GM13976 (cell line): Measurements from ENCODE around the gene JAML.

Experiments
- DNase-seq: peaks from one replicate; pipeline ENCODE4 v3.0.0; 2012; ENCODE audit warnings: low spot score
- CTCF ChIP-seq: IDR thresholded peaks from 2 replicates; pipeline ENCODE4 v1.5.1; 2012; ENCODE audit warnings: borderline replicate concordance, mild to moderate bottlenecking; ENCODE audit not compliant: insufficient read depth; ENCODE audit errors: extremely low read depth, missing control alignments, control extremely low read depth
- in situ Hi-C: fragments of 300-500 bp; cut with MboI; formaldehyde crosslinking; loops from one replicate; pipeline ENCODE4 v1.12.0; 2022; ENCODE audit warnings: low sequenced_read_pairs, mixed read lengths, inconsistent platforms; ENCODE audit not compliant: unreplicated experiment

The JAML gene

GRCh38 chr11:118167906-118168305, 56.9 kb downstream of the JAML start:
- DNase-seq: no peak
- in situ Hi-C loops: no loop called here
- TF ChIP-seq CTCF: no peak

- in situ Hi-C loops: no loop called here
- DNase-seq: no peak
- TF ChIP-seq CTCF: no peak
These were observed 57.6 kb downstream of the JAML start for GRCh38 chr11:118167253-118167652.

- in situ Hi-C loops: no loop called here
- no peak for TF ChIP-seq CTCF
- no peak for DNase-seq
These were observed 58.2 kb downstream of the JAML start for GRCh38 chr11:118166641-118167040.

- in situ Hi-C loops: no loop called here
- TF ChIP-seq CTCF: no peak
- no peak for DNase-seq
These were observed 59.9 kb downstream of the JAML start for GRCh38 chr11:118164885-118165284.

GRCh38 chr11:118163494-118163893, 61.3 kb downstream of the JAML start:
- in situ Hi-C loops: no loop called here
- DNase-seq: no peak
- TF ChIP-seq CTCF: no peak

GRCh38 chr11:118162846-118163245, 62.0 kb downstream of the JAML start:
- no peak for TF ChIP-seq CTCF
- DNase-seq: no peak
- in situ Hi-C loops: no loop called here

- DNase-seq: no peak
- no peak for TF ChIP-seq CTCF
- in situ Hi-C loops: no loop called here
These were observed 63.0 kb downstream of the JAML start for GRCh38 chr11:118161786-118162185.
